Spinal cord (tissue), 10 donors: ENCODE measurements around the gene SPATA33. TPM values are rescaled to one million over a fixed set of nuclear protein-coding genes. Genes with fewer than 3 reads are reported as not detected.

Experiments used
- DNase-seq, 6 donors: peaks; one replicate each; pipeline versions ENCODE4 v3.0.0 to v3.0.0-alpha.2; 2013 to 2015; ENCODE audit warnings: low spot score in 6 of 6, low read depth in 4 of 6
- H3K27ac ChIP-seq: one replicate; pipeline ENCODE4 v1.5.1; 2013; ENCODE audit warnings: low read depth, low read length, control low read depth
- H3K27me3 ChIP-seq: one replicate; pipeline ENCODE4 v1.6.1; 2013; ENCODE audit warnings: low read length; ENCODE audit not compliant: control insufficient read depth, insufficient read depth
- H3K36me3 ChIP-seq: one replicate; pipeline ENCODE4 v1.6.1; 2013; ENCODE audit warnings: low read length; ENCODE audit not compliant: control insufficient read depth, insufficient read depth
- H3K4me1 ChIP-seq: one replicate; pipeline ENCODE4 v1.6.1; 2013; ENCODE audit warnings: low read length; ENCODE audit not compliant: control insufficient read depth, insufficient read depth
- H3K4me3 ChIP-seq: one replicate; pipeline ENCODE4 v1.5.1; 2013; ENCODE audit warnings: low read depth, low read length, control low read depth
- H3K9me3 ChIP-seq: one replicate; pipeline ENCODE4 v1.6.1; 2013; ENCODE audit warnings: low read length; ENCODE audit not compliant: control insufficient read depth, insufficient read depth
- WGBS: methylation state at CpG from one replicate; pipeline ENCODE4 v1.1.5; 2013; ENCODE audit warnings: missing lambda C conversion rate; ENCODE audit not compliant: insufficient coverage; 5-methylcytosine and 5-hydroxymethylcytosine counted together
- polyA plus RNA-seq, 2 donors: library from polyadenylated mRNA; unstranded; fragments of 120-200 nt; gene quantifications; one replicate each; pipeline ENCODE4 v1.2.1, GENCODE V29; 2013; ENCODE audit not compliant: insufficient read length in 2 of 2
- total RNA-seq, 2 donors: library from RNA; depleted of rRNA in 1 of 2; stranded (reverse); fragments of 120-200 nt in 1 of 2; fragments of >200 nt in 1 of 2; gene quantifications; one replicate each; pipeline versions ENCODE4 v1.2.3 to v1.2.4, GENCODE V29; 2013 to 2014
- donor health status: healthy.

The SPATA33 gene
- total and polyA plus RNA-seq, 4 donors: 5.7 to 25.4 (median 20.2) TPM

DNA sequence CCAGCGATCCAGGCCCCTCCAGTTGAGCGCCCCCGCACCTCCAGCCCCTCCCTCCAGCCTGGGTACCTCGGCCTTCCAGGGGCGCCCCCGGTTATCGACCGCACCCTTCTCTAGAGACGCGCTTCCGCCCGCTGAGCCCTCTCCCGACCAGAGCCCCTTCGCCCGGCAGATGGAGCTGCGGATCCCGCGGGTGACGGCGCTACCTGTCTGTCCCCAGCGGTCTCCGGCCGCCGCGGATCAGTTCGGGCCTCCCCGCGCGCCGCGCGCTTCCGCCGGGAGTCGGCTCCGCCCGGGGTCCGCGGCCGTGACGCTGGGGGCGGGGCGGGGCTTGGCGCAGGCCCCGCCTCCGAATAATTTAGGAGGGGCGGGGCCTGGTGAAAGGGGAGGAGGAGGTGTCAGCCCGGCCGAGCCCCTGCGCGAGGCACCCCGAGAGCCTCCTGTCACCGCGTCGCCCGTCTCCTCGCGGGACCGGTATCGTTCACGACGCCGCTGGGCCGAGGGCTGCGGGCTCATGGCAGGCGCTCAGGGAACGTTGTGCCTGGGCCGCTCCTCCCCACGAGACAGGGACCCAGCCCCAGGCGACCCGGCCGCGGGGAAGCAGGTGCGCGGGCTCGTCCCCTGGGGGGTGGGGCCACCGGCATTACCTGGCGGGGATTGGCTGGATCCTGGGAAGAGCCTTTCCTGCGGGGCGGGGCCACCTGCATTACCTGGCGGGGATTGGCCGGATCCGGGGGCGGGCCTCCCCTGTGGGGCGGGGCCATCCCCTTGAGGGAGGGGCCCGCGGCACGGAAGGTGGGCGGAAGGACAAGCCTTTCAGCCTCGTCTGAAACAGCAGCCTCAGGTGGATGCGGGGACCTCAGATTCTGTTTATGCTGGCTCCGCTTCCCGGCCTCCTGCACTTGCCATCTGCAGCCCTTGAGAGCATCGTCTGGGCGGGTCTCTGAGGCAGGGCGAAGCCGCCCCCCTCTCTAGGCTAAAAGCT lies 44.1 kb downstream of the SPATA33 start, which contains the start of gene SPATA2L:
TSS of gene SPATA2L (minus strand) at position 281 of the 982 bp plus-strand sequence. CDS start 473 bp downstream, outside the sequence.
- Histone ChIP-seq H3K27ac (peak within 1 kb of the TSS; percentile 90), H3K9me3 (no peaks in the 10 kb centered on the region), H3K4me3 (peak within 1 kb of the TSS; percentile 72), H3K27me3 (no peaks in the 10 kb centered on the region), H3K36me3 (peaks cover 26% of the 10 kb centered on the region), H3K4me1 (peaks cover 46% of the 10 kb centered on the region)
- peak in 5 of 6 donors; percentile 66 to 98 (median 82) for DNase-seq
- under 1% methylated on average over 97 of the region's 97 CpGs for WGBS

DNA sequence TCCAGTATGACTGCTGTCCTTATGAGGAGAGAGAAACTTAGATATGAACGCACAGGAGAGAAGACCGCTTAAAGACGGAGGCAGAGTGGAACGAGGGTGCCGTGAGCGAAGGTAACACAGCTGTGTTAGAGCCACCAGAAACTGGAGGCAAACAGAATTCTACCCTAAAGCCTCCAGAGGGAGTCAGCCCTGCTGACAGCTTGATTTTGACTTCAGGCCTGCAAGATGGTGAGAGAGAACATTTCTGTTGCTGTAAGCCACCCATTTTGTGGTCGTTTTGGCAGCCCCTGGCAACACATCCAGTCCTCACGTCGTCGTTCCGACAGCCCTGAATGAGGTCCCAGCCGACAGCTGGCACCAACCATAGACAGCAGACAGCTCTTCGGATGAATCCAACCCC lies 46.6 kb downstream of the SPATA33 start:
- no peaks in the 10 kb centered on the region for H3K9me3 ChIP-seq
- DNase-seq: no peak
- no peak overlapping the region for H3K4me3 ChIP-seq
- 66% methylated on average over 13 of the region's 13 CpGs for WGBS
- H3K27me3 ChIP-seq: no peaks in the 10 kb centered on the region
- no peak overlapping the region for H3K27ac ChIP-seq
- H3K36me3 ChIP-seq: peaks cover 36% of the 10 kb centered on the region
- H3K4me1 ChIP-seq: peaks cover 34% of the 10 kb centered on the region

DNA sequence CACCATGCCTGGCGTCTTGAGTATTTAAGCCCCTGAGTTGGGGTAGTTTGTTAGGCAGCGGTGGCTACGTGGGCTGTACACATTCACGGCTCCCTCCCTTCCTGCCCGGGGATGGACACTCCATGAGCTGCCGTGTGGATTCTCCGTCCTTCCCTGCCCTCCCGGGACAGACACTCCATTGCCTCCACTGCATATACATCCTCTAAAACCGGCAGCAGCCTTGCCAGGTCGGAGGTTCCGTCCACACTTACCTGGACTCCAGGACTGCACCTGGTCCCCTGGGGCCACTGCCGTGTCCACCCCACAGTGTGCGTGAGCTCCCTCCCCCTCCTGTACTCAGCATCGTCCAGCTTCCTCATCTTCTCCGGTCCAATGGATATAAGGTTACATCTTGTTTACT lies 47.4 kb downstream of the SPATA33 start:
- Histone ChIP-seq H3K9me3 (no peaks in the 10 kb centered on the region), H3K36me3 (peaks cover 40% of the 10 kb centered on the region), H3K27me3 (no peaks in the 10 kb centered on the region), H3K4me1 (peaks cover 29% of the 10 kb centered on the region), H3K4me3 (no peak overlapping the region), H3K27ac (no peak overlapping the region)
- WGBS: 81% methylated on average over 11 of the region's 15 CpGs
- no peak for DNase-seq

DNA sequence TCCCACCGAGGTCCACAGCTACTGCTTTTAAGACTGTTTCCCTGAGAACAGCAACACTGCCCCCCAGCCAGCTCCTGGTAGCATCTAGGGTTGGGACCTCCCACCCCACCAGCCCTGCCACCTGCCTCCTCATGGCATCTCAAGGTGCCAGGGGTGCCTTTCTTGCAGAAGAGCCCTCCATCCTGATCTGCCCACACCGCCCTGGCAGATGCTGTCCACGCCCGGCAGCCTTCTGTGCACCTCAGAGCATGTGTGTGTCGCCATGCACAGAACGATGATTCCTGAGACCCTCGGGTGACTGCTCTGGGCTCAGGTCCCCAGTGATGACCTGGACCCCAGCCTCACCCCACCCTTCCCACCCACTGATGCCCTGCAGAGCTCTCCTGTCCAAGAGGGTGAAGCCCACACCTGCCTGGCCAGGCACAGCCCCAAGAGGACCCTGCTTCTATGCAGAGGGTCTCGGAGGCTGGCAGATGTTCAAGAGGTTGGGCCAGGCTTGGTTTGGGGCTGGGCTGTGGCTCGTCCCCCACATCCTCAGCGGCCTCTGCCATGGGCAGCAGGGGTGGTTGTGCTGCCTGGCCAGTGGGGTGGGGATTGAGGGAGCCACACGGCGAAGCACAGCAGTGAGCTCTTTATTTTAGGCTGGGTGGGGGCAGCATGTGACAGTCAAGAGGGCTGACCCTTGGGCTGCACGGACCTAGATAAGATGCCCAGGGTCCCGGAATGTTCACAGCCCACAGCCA lies 49.1 kb downstream of the SPATA33 start:
- Histone ChIP-seq H3K4me3 (no peak overlapping the region), H3K36me3 (peaks cover 55% of the 10 kb centered on the region), H3K27me3 (no peaks in the 10 kb centered on the region), H3K27ac (no peak overlapping the region), H3K4me1 (peaks cover 24% of the 10 kb centered on the region), H3K9me3 (no peaks in the 10 kb centered on the region)
- 76% methylated on average over 11 of the region's 14 CpGs for WGBS
- no peak for DNase-seq

DNA sequence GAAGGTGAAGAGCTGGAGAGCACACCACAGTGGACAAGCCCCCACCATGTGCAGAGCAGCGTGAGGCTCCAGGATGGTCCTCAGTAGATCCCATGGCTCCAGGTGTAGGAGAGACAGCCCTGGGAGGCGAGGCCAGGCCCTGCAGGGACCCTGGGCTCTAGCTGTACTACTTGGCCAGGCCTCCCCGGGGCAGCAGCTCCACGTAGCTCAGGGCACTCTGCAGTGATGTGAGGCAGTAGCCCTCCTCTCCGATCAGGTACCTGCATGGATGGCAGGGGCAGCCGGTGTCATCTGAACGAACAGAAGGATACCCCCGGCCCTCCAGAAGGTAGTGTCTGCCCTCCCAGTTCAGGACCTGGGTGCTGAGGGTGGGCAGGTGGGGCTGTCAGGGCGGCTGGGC lies 50.1 kb downstream of the SPATA33 start:
- Histone ChIP-seq H3K9me3 (no peaks in the 10 kb centered on the region), H3K27ac (no peak overlapping the region), H3K27me3 (no peaks in the 10 kb centered on the region), H3K4me1 (peaks cover 26% of the 10 kb centered on the region), H3K36me3 (peaks cover 63% of the 10 kb centered on the region), H3K4me3 (no peak overlapping the region)
- no peak for DNase-seq
- 93% methylated on average over 9 of the region's 9 CpGs for WGBS

DNA sequence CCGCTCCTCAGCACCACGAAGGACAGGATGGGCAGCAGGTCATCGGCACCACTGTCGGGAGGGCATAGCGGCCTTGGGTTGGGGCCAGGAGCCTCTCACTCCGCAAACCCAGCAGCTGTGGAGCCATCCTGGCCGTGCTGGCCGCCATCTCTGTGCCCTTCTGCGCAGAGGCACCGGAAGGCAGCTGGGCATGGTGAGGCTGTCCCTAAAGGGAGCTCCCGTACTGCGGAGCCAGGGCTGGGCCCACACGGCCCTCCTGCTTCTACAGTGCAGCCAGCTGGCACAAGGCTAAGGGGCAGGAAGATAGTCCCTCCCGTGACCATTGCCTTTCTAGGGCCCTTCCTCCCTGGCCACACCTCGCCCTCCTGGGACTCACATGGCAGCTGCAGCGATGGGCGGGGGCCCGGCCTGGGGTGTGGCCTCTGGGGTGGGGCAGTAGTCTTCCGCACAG lies 50.9 kb downstream of the SPATA33 start:
- H3K36me3 ChIP-seq: peaks cover 63% of the 10 kb centered on the region
- no peak overlapping the region for H3K27ac ChIP-seq
- H3K9me3 ChIP-seq: no peaks in the 10 kb centered on the region
- H3K27me3 ChIP-seq: no peaks in the 10 kb centered on the region
- peaks cover 28% of the 10 kb centered on the region for H3K4me1 ChIP-seq
- H3K4me3 ChIP-seq: no peak overlapping the region
- no peak for DNase-seq
- 85% methylated on average over 19 of the region's 19 CpGs for WGBS

DNA sequence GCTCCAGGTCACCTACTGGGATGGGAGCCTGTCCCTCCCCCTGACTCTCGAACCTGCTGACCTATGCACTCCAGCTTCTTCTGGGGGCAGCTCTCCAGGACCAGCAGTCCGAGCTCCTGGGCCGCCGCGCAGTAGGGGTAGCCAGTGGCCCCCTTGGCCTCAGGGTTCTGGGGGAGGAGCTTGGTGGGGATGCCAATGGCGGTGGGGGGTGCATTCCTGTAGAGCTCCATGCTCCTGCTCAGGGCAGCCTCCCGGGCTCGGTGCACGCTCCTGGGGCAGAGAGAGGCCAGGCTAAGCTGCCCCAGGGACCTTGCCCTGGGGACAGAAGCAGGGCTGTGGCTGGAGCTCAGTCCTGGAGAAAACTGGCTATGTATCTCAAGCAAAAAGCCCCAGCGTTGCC lies 51.5 kb downstream of the SPATA33 start:
- Histone ChIP-seq H3K27me3 (no peaks in the 10 kb centered on the region), H3K27ac (no peak overlapping the region), H3K9me3 (no peaks in the 10 kb centered on the region), H3K36me3 (peaks cover 63% of the 10 kb centered on the region), H3K4me3 (no peak overlapping the region), H3K4me1 (peaks cover 28% of the 10 kb centered on the region)
- 66% methylated on average over 10 of the region's 10 CpGs for WGBS
- DNase-seq: no peak

DNA sequence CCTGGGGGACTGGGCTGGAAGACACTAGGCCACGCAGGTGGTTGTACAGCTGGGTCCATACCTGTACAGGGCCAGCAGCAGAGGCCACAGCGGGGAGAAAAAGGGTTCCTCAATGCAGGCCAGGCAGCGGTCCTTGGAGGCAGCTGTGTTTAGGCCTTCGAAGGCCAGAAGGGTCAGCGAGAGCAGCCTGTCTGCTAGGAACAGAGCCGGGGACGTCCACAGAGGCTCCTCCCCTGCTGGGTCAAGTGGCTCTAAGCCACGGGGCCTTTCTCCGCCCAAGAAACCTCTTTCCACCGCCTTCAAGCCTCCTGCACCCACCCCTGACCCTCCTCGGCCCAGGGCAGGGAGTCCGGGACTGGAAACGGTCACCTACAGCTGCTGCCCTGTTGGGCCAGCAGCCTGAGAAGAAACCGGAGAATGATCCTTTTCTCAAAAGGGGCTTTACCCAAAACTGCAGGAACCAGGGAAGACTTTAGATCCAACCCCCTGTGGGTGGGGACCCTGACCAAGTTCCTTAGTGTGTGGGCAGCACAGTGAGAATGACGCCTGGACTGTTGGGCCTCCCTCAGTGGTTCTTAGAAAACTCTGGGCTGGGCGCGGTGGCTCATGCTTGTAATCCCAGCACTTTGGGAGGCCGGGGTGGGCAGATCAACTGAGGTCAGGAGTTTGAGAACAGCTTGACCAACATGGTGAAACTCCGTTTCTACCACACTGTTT lies 52.2 kb downstream of the SPATA33 start:
- WGBS: 80% methylated on average over 18 of the region's 19 CpGs
- no peak for DNase-seq

More for the DNA sequence above, 52.2 kb downstream of the SPATA33 start:
- H3K4me1 ChIP-seq: peaks cover 28% of the 10 kb centered on the region
- no peak overlapping the region for H3K4me3 ChIP-seq
- H3K9me3 ChIP-seq: no peaks in the 10 kb centered on the region
- no peaks in the 10 kb centered on the region for H3K27me3 ChIP-seq
- no peak overlapping the region for H3K27ac ChIP-seq
- peaks cover 69% of the 10 kb centered on the region for H3K36me3 ChIP-seq
